ENCODE results near the gene TAF5L.
"Not testable (repeated sequence)": the region's sequence is repeated elsewhere in the genome, so short reads cannot be mapped to it uniquely, and the experiment has no call there.

Gene TAF5L

GRCh38 chr1:229567109-229567868 lies 58.6 kb downstream of the TAF5L start:
- DNase-seq (ENCODE audit: low read depth) = no peak

GRCh38 chr1:229563701-229564100 lies 62.2 kb downstream of the TAF5L start:
- no peak for DNase-seq (ENCODE audit: low read depth)

DNA sequence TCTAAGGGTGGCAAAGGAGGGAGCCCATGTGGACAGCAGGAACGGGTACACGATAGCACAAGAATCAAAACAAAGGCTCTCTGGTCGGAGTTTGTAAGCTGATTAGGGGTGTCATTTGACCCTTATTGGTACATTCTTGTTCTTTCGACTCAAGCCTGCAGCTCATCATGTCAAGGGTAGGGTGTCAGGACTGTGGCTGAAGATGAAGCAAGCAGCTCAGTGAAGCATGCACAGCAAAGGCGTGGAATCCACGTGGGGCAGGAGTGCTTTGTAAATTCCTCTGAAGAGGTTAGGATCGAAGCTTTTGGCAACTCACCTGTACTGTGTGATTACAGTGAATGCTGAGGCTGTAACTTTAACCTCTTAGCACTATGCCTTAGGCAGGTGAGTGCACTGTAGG lies 62.7 kb downstream of the TAF5L start:
- no peak for DNase-seq (ENCODE audit: low read depth)

GRCh38 chr1:229562686-229563085 lies 63.2 kb downstream of the TAF5L start:
- no peak for DNase-seq (ENCODE audit: low read depth)

DNA sequence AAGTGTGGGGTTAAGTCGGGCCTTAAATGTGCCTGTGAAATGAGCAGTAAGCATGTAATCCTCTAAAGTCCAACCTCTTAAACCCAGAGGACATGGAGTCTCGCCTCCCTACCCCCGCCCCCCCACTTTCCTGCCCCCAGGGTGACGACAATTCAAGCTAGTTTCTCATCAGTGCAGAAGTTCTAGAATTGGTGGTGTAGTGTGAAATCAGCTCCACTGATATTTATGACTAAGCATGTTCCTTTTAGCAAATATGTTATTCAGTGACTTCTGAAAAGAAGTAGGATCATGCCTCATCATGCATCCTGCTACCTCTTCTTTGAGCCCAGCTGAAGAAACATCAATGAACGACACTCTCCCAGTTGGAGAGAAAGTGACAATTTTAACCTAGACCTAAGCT lies 64.8 kb downstream of the TAF5L start:
- DNase-seq (ENCODE audit: low read depth) = no peak

- DNase-seq (ENCODE audit: low read depth) = not testable (repeated sequence)
These were observed 65.8 kb downstream of the TAF5L start for GRCh38 chr1:229560124-229560523.

GRCh38 chr1:229559336-229559801 lies 66.6 kb downstream of the TAF5L start:
- DNase-seq (ENCODE audit: low read depth) = not testable (repeated sequence)

DNA sequence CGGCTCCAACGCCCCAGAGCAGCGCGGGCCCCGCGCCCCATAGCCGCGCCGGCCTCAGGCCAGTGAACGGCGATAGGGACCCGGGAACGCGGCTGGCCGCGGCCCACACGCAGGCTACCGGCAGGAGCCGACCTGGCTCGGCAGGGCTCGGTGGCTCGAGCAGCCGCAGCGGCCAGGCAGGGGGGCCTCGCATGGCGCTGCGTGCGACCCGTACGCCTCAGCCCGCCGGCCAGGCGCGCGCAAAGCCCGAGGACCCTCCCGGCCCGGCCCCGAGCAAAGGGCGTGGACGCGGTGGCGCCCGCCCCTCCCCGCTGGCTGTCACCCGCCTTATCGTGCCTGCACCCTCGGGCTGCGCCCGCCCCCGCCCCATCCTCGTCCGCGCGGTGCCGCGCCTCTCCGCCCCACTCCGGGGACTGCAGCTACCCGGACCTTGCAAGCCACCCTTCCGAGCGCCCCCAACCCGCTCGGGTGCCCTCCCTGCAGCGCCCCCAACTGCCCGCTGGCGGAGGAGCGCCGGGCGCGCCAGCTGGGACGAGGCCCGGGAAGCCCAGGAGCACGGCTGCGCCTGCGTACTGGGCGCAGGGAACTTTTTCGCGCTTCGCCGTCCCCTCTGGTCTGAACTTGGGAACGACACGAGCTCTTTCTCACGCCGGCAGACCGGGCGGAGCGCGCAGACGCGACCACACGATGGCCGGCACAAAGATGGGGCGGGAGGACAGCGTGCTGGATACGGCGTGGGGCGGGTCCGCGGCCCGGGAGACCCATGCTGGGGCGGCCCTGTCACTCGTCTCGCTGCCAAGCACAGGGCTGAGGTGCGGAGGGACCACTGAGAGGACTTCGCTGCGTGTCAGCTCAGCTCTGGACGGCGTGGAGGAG lies 67.2 kb downstream of the TAF5L start, which contains the start of gene ABCB10:
TSS of gene ABCB10 (minus strand) at position 248 of the 876 bp plus-strand sequence. CDS start at position 193, 55 bp downstream.
- DNase-seq (ENCODE audit: low read depth) = peak; percentile 96

GRCh38 chr1:229557913-229558414 lies 68.0 kb downstream of the TAF5L start:
- no peak for DNase-seq (ENCODE audit: low read depth)

DNA sequence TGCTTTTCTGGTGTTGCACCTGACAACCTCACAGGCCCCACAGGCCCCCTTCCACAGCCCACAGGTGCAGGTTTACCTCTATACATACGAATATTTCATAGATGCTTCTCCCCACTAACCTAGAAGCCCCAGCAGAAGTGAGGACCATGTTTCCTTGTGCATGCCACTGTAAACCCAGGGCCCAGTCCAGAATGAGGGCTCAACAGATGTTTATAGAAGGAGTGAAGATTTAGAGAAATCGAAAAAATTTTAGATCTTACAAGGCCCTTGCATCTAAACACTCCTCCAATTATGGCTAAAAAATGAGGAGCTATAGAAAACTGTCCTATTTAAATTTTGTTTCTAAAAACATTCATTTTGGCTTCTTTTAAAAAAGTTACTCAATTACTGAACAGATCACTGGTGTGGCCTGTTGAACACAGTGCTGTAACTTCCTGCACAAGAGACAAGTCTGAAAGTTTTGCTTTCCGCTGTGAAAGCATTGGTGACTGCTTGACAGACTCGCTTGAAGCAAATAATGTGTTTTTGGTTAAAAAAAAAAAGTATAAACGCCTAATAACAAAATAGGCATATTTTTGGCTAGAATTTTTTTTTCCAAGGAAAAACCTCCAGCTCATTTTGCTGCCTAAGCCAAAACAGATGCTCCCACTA lies 68.6 kb downstream of the TAF5L start:
- no peak for DNase-seq (ENCODE audit: low read depth)

DNA sequence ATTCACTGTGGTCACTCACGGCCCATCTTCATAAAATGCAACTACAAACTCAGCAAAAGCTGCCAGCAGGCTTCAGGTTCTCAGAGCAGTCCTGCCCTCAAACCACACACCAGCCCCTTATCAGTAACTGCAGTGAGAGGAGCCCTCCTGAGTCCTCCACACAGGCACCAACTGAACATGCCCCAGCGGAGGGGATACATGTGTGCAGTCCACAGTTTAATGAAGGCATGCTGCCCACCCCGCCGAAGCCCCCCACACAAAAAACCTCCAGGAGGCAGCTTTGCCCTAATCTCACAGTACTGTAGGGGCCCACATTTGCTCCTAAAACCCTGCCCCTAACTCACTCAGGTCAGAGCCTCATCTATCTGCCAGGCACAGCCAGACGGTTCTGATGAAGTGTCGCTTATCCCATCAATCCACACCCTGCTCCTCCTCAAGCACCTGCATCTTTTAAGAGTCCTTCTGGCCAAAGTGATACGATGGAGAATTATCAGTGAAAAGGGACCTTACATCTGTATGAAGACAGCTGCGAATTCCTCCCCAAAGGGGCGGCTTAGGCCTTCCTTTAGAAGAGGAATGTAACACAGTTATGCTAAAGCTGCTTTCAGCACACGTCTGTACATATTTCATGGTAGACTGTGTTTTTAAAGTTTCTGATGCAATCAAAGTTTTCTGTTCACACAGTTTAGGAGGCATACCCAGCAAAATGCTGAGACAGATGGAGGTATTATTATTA lies 70.9 kb downstream of the TAF5L start:
- no peak for DNase-seq (ENCODE audit: low read depth)

- no peak for DNase-seq (ENCODE audit: low read depth)
These were observed 72.2 kb downstream of the TAF5L start for GRCh38 chr1:229553621-229554130.

GRCh38 chr1:229552732-229553131 lies 73.2 kb downstream of the TAF5L start:
- no peak for DNase-seq (ENCODE audit: low read depth)

- no peak for DNase-seq (ENCODE audit: low read depth)
These were observed 74.9 kb downstream of the TAF5L start for GRCh38 chr1:229550812-229551567.

DNA sequence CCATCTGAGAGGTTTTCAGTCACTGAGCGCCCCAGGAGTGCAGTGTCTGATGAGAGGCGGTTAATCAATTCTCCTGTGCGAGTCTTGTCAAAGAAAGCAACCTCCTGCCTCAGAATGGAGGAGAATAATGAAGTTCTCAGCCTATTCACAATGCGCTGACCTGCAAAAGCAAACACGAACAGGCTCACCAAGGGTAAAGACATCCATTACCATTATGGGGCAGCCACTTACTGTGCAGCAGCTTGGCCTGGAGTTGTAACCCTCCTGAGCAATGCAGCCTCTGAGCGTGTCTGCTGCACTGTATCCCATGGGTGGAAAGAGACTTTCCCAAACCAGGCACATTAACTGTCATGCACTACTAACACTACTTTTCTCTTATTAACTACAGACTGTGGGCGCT lies 78.4 kb downstream of the TAF5L start:
- no peak for DNase-seq (ENCODE audit: low read depth)

DNA sequence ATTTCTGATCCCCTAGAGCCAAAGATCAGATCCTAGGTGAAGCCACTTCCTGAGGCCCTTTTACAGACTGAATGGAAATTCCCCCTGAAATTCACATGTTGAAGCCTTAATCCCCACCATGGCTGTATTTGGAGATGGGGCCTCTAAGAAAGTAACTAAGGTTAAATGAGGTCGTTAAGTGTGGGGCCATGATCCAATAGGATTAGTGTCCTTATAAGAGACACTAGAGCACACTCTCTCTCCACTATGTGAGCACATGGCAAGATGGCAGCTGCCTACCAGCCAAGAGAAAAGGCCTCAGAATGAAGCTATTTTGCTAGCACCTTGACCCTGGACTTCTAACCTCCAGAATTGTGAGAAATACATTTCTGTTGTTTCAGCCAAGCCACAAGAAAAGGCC lies 81.3 kb downstream of the TAF5L start:
- DNase-seq (ENCODE audit: low read depth) = no peak
